Activated naive CD4-positive, alpha-beta T cell treated with anti-CD3 and anti-CD28 coated beads, Interleukin-2, amount 50 U/mL, for 72 hours (primary cell): ENCODE results near the gene HNF1A. TPM values are rescaled to one million over a fixed set of nuclear protein-coding genes. Genes with fewer than 3 reads are reported as not detected.

Experiments
- ATAC-seq, 2 donors: fragments of 150-1000 bp; cut with Tn5 transposase; 2 replicates each; pipeline ENCODE4 v1.10.0; 2021; ENCODE audit warnings: mild to moderate bottlenecking in 2 of 2, moderate library complexity in 2 of 2
- DNase-seq, 2 donors: peaks; one replicate each; pipeline ENCODE4 v3.0.0; 2021 to 2022; ENCODE audit warnings: low spot score in 2 of 2
- H3K27ac Mint-ChIP-seq, 2 donors: one replicate each; pipeline ENCODE4 v1.8.0; 2022; ENCODE audit warnings: mild to moderate bottlenecking in 2 of 2, mixed read lengths in 2 of 2
- H3K36me3 Mint-ChIP-seq, 2 donors: one replicate each; pipeline ENCODE4 v1.8.0; 2022; ENCODE audit warnings: mixed read lengths in 2 of 2
- H3K9me3 Mint-ChIP-seq, 2 donors: one replicate each; pipeline ENCODE4 v1.8.0; 2022; ENCODE audit warnings: mixed read lengths in 2 of 2
- total RNA-seq, 2 donors: library from RNA; stranded (reverse); gene quantifications; one replicate each; pipeline ENCODE4 v1.2.3, GENCODE V29; 2022

Gene HNF1A
- total RNA-seq, 2 donors from 2014 or later, result not detected

- no peaks in the 10 kb centered on the region for H3K36me3 Mint-ChIP-seq
- no peak for DNase-seq
- peak overlapping the region in 1 of 2 donors; percentile 36 for H3K27ac Mint-ChIP-seq
- ATAC-seq, result no peak
- no peaks in the 10 kb centered on the region for H3K9me3 Mint-ChIP-seq
These were observed 998 bp downstream of the HNF1A start for GRCh38 chr12:120979220-120979861.

- Mint-ChIP-seq H3K27ac (no peak overlapping the region), H3K36me3 (no peaks in the 10 kb centered on the region), H3K9me3 (no peaks in the 10 kb centered on the region)
- DNase-seq (no peak), ATAC-seq (no peak)
These were observed 1.7 kb downstream of the HNF1A start for GRCh38 chr12:120979862-120980696.

GRCh38 chr12:120980800-120981368, 2.5 kb downstream of the HNF1A start:
- no peak for ATAC-seq
- H3K27ac Mint-ChIP-seq, result peak overlapping the region in 1 of 2 donors; percentile 39
- H3K36me3 Mint-ChIP-seq, result no peaks in the 10 kb centered on the region
- no peaks in the 10 kb centered on the region for H3K9me3 Mint-ChIP-seq
- no peak for DNase-seq

- DNase-seq (no peak), ATAC-seq (no peak)
- Mint-ChIP-seq H3K36me3 (no peaks in the 10 kb centered on the region), H3K27ac (peak overlapping the region in 1 of 2 donors; percentile 51), H3K9me3 (no peaks in the 10 kb centered on the region)
These were observed 3.1 kb downstream of the HNF1A start for GRCh38 chr12:120981407-120981941.

- no peak overlapping the region for H3K27ac Mint-ChIP-seq
- ATAC-seq (no peak), DNase-seq (no peak)
- no peaks in the 10 kb centered on the region for H3K36me3 Mint-ChIP-seq
- H3K9me3 Mint-ChIP-seq, result no peaks in the 10 kb centered on the region
These were observed 4.3 kb downstream of the HNF1A start for GRCh38 chr12:120982659-120983058.

- Mint-ChIP-seq H3K27ac (peak overlapping the region in 1 of 2 donors; percentile 2), H3K36me3 (no peaks in the 10 kb centered on the region), H3K9me3 (peaks cover 0 to 5% of the 10 kb centered on the region in 2 donors)
- DNase-seq (no peak), ATAC-seq (no peak)
These were observed 5.4 kb downstream of the HNF1A start for GRCh38 chr12:120983759-120984158.

GRCh38 chr12:120984351-120984898, 6.1 kb downstream of the HNF1A start:
- ATAC-seq (no peak), DNase-seq (no peak)
- Mint-ChIP-seq H3K27ac (peak overlapping the region; percentile 2 to 32), H3K9me3 (peaks cover 0 to 5% of the 10 kb centered on the region in 2 donors), H3K36me3 (no peaks in the 10 kb centered on the region)

- Mint-ChIP-seq H3K36me3 (no peaks in the 10 kb centered on the region), H3K9me3 (peaks cover 0 to 5% of the 10 kb centered on the region in 2 donors), H3K27ac (no peak overlapping the region)
- no peak for DNase-seq
- ATAC-seq, result no peak
These were observed 9.9 kb downstream of the HNF1A start for GRCh38 chr12:120988234-120988633.

GRCh38 chr12:120988658-120989057, 10.3 kb downstream of the HNF1A start:
- Mint-ChIP-seq H3K9me3 (peaks cover 0 to 5% of the 10 kb centered on the region in 2 donors), H3K27ac (no peak overlapping the region), H3K36me3 (no peaks in the 10 kb centered on the region)
- ATAC-seq (no peak), DNase-seq (no peak)

- Mint-ChIP-seq H3K36me3 (no peaks in the 10 kb centered on the region), H3K9me3 (peaks cover 1 to 6% of the 10 kb centered on the region in 2 donors), H3K27ac (no peak overlapping the region)
- no peak for DNase-seq
- ATAC-seq, result no peak
These were observed 11.3 kb downstream of the HNF1A start for GRCh38 chr12:120989687-120990086.

GRCh38 chr12:120990487-120991055, 12.2 kb downstream of the HNF1A start:
- peaks cover 10 to 15% of the 10 kb centered on the region in 2 donors for H3K9me3 Mint-ChIP-seq
- ATAC-seq (no peak), DNase-seq (no peak)
- H3K27ac Mint-ChIP-seq, result no peak overlapping the region
- H3K36me3 Mint-ChIP-seq, result no peaks in the 10 kb centered on the region

- Mint-ChIP-seq H3K36me3 (no peaks in the 10 kb centered on the region), H3K9me3 (peaks cover 10 to 18% of the 10 kb centered on the region in 2 donors), H3K27ac (no peak overlapping the region)
- DNase-seq (no peak), ATAC-seq (no peak)
These were observed 13.6 kb downstream of the HNF1A start for GRCh38 chr12:120991965-120992364.

- ATAC-seq (no peak), DNase-seq (no peak)
- Mint-ChIP-seq H3K9me3 (peaks cover 10 to 18% of the 10 kb centered on the region in 2 donors), H3K27ac (no peak overlapping the region), H3K36me3 (no peaks in the 10 kb centered on the region)
These were observed 14.6 kb downstream of the HNF1A start for GRCh38 chr12:120992989-120993388.

GRCh38 chr12:120993496-120993895, 15.2 kb downstream of the HNF1A start:
- no peaks in the 10 kb centered on the region for H3K36me3 Mint-ChIP-seq
- DNase-seq, result no peak
- ATAC-seq, result no peak
- peaks cover 10 to 13% of the 10 kb centered on the region in 2 donors for H3K9me3 Mint-ChIP-seq
- H3K27ac Mint-ChIP-seq, result no peak overlapping the region

- peaks cover 10 to 13% of the 10 kb centered on the region in 2 donors for H3K9me3 Mint-ChIP-seq
- ATAC-seq, result no peak
- DNase-seq, result no peak
- no peak overlapping the region for H3K27ac Mint-ChIP-seq
- H3K36me3 Mint-ChIP-seq, result no peaks in the 10 kb centered on the region
These were observed 15.7 kb downstream of the HNF1A start for GRCh38 chr12:120994059-120994458.

GRCh38 chr12:120994589-120995337, 16.4 kb downstream of the HNF1A start:
- no peak for DNase-seq
- Mint-ChIP-seq H3K9me3 (peaks cover 10 to 13% of the 10 kb centered on the region in 2 donors), H3K27ac (no peak overlapping the region), H3K36me3 (no peaks in the 10 kb centered on the region)
- no peak for ATAC-seq
